GM12878 (cell line): ENCODE data around the gene EPHA1. TPM values are rescaled to one million over a fixed set of nuclear protein-coding genes. Genes with fewer than 3 reads are reported as not detected.

ENCODE experiments used
- ATAC-seq: fragments of 200-7000 bp; cut with Tn5 transposase; 3 replicates; pipeline ENCODE4 v1.9.1; 2020; ENCODE audit warnings: mild to moderate bottlenecking, moderate library complexity
- BruUV-seq: library from RNA; stranded (reverse); fragments of 400-500 nt; replicated peaks from 2 replicates; lab custom pipeline; 2021; lab: Mats Ljungman, UMichigan
- CTCF ChIA-PET: fragments of 300-600 bp; sonication (Branson Sonifier 250); formaldehyde crosslinking; extraction: SDS; loops from one replicate; lab custom pipeline; 2021; ENCODE audit warnings: inconsistent platforms; lab: Yijun Ruan, JAX
- POLR2A ChIA-PET: fragments of 350-600 bp; formaldehyde crosslinking; extraction: SDS; loops from one replicate; lab custom pipeline; 2021; ENCODE audit warnings: inconsistent platforms; lab: Charles Lee
- RAD21 ChIA-PET: fragments of 300-600 bp; sonication (Branson Sonifier 250); formaldehyde crosslinking; loops from one replicate; lab custom pipeline; 2023; ENCODE audit warnings: antibody characterized with exemption; ENCODE audit not compliant: unreplicated experiment; lab: Charles Lee
- SMC1A ChIA-PET: fragments of 300-600 bp; sonication (Branson Sonifier 250); formaldehyde crosslinking; loops from one replicate; lab custom pipeline; 2023; ENCODE audit not compliant: unreplicated experiment, uncharacterized antibody; lab: Charles Lee
- DNase-seq: peaks from one replicate; pipeline ENCODE4 v3.0.0-alpha.2; 2011; ENCODE audit warnings: low read depth, low spot score
- FAIRE-seq: peaks from 3 replicates; lab custom pipeline; 2011; peaks lifted over from hg19 to GRCh38; lab: Jason Lieb, UNC
- H2AFZ ChIP-seq: 2 replicates; pipeline ENCODE4 v1.6.0; 2011; ENCODE audit warnings: low read depth, low read length, control low read depth; ENCODE audit not compliant: control insufficient read depth
- H3K27ac ChIP-seq: 2 replicates; pipeline ENCODE4 v1.5.1; 2011; ENCODE audit warnings: control low read depth; ENCODE audit not compliant: control insufficient read depth, insufficient read depth
- H3K27me3 ChIP-seq, 2 experiments: replicated peaks in 1 of 2; 2 replicates each; pipeline versions ENCODE4 v1.6.0 to v1.6.1; 2011; ENCODE audit warnings: low read length in 1 of 2; ENCODE audit not compliant: control insufficient read depth in 2 of 2, insufficient read depth in 2 of 2
- H3K36me3 ChIP-seq, 2 experiments: 2 replicates each; pipeline ENCODE4 v1.5.1; 2011; ENCODE audit warnings: low read length in 1 of 2; ENCODE audit not compliant: control insufficient read depth in 2 of 2, insufficient read depth in 2 of 2
- H3K4me1 ChIP-seq: 2 replicates; pipeline ENCODE4 v1.6.1; 2011; ENCODE audit warnings: mild to moderate bottlenecking, low read length, moderate library complexity, mixed read lengths; ENCODE audit not compliant: control insufficient read depth, insufficient read depth
- H3K4me2 ChIP-seq: 2 replicates; pipeline ENCODE4 v1.6.0; 2011; ENCODE audit warnings: control low read depth; ENCODE audit not compliant: control insufficient read depth, insufficient read depth
- H3K4me3 ChIP-seq: fragments of 200-600 bp; sonication (generic); 2 replicates; pipeline ENCODE4 v1.5.1; 2016
- H3K79me2 ChIP-seq: 2 replicates; pipeline ENCODE4 v1.6.0; 2011; ENCODE audit warnings: low read length; ENCODE audit not compliant: control insufficient read depth, insufficient read depth
- H3K9ac ChIP-seq: 2 replicates; pipeline ENCODE4 v1.8.0; 2011; ENCODE audit warnings: low read length, control low read depth, mixed read lengths; ENCODE audit not compliant: control insufficient read depth, insufficient read depth
- H3K9me3 ChIP-seq: replicated peaks from 3 replicates; pipeline ENCODE4 v1.5.1; 2011; ENCODE audit warnings: mild to moderate bottlenecking, low read length; ENCODE audit not compliant: control insufficient read depth, insufficient read depth
- H4K20me1 ChIP-seq: 2 replicates; pipeline ENCODE4 v1.6.0; 2011; ENCODE audit not compliant: control insufficient read depth, insufficient read depth
- ASH2L ChIP-seq: fragments of 300-600, 200-600 bp; sonication (generic); IDR thresholded peaks from 2 replicates; pipeline ENCODE4 v1.6.1; 2017; ENCODE audit warnings: low read depth, mild to moderate bottlenecking, borderline replicate concordance
- ATF7 ChIP-seq: fragments of 450-650 bp; IDR thresholded peaks from 2 replicates; pipeline ENCODE4 v1.6.1; 2016; ENCODE audit warnings: low read depth, mild to moderate bottlenecking
- BCL3 ChIP-seq: IDR thresholded peaks from 2 replicates; pipeline ENCODE4 v1.6.1; 2011; ENCODE audit warnings: borderline replicate concordance, low read depth, mild to moderate bottlenecking, moderate library complexity, low read length; ENCODE audit not compliant: insufficient read depth, poor library complexity, severe bottlenecking
- FOXK2 ChIP-seq: fragments of 450-650 bp; IDR thresholded peaks from 2 replicates; pipeline ENCODE4 v1.6.1; 2017; ENCODE audit warnings: mild to moderate bottlenecking, moderate library complexity
- GABPA ChIP-seq: IDR thresholded peaks from 2 replicates; pipeline ENCODE4 v1.6.1; 2014; ENCODE audit warnings: antibody characterized with exemption, low read depth, mild to moderate bottlenecking, inconsistent platforms
- IRF4 ChIP-seq: IDR thresholded peaks from 2 replicates; pipeline ENCODE4 v1.6.1; 2011; ENCODE audit warnings: low read depth, low read length
- NR2C2 ChIP-seq: IDR thresholded peaks from 2 replicates; pipeline ENCODE4 v1.6.1; 2011; ENCODE audit warnings: borderline replicate concordance, low read depth; ENCODE audit not compliant: control insufficient read depth, insufficient read length
- PKNOX1 ChIP-seq: fragments of 450-650 bp; IDR thresholded peaks from 2 replicates; pipeline ENCODE4 v1.6.1; 2016; ENCODE audit warnings: mild to moderate bottlenecking
- STAT1 ChIP-seq: fragments of 450-650 bp; conservative IDR thresholded peaks from 2 replicates; pipeline ENCODE4 v1.6.1; 2014; ENCODE audit warnings: antibody characterized with exemption, mild to moderate bottlenecking
- ZBTB33 ChIP-seq: fragments of 450-650 bp; IDR thresholded peaks from 2 replicates; pipeline ENCODE4 v1.6.1; 2017; ENCODE audit warnings: mild to moderate bottlenecking
- WGBS: methylation state at CpG from one replicate; pipeline ENCODE4 v1.1.6; 2016; ENCODE audit warnings: low lambda C conversion rate; ENCODE audit not compliant: insufficient replicate concordance, insufficient coverage; ENCODE audit errors: missing lambda C conversion rate; 5-methylcytosine and 5-hydroxymethylcytosine counted together
- in situ Hi-C: fragments of 300-500 bp; cut with MboI; formaldehyde crosslinking; loops from 9 replicates; pipeline ENCODE4 v1.14.3; 2018; ENCODE audit warnings: mixed read lengths
- intact Hi-C: fragments of 100-400 bp; cut with micrococcal nuclease; formaldehyde crosslinking; loops from one replicate; pipeline ENCODE4 v1.14.2; 2022; ENCODE audit not compliant: unreplicated experiment
- polyA plus RNA-seq, 11 experiments: library from polyadenylated mRNA; depleted of rRNA in 4 of 11; unstranded in 6 of 11; stranded (reverse) in 5 of 11; fragments of >200 nt; fragmentation: Nextera tagmentation in 4 of 11; fragmentation: Illumina TruSeq in 1 of 11; extraction: Ambion mirVana in 4 of 11; extraction: Trizol in 1 of 11; gene quantifications; 1 replicate in 1 of 11; 2 replicates in 10 of 11; pipeline versions ENCODE4 v1.2.1 to v1.2.3, GENCODE V29; 2011 to 2016; ENCODE audit warnings: inconsistent platforms in 2 of 11, missing spikeins in 2 of 11, low read depth in 1 of 11
- total RNA-seq, 4 experiments: library from RNA; depleted of rRNA in 3 of 4; stranded (reverse); fragments of >200 nt in 3 of 4; fragmentation: Illumina TruSeq in 1 of 4; extraction: Trizol in 1 of 4; gene quantifications; 2 replicates each; pipeline versions ENCODE4 v1.2.1 to v1.2.3, GENCODE V29; 2013 to 2021

EPHA1 gene
- total and polyA plus RNA-seq, 10 of the 15 experiments (the other 5 are each of a cell fraction or from before 2014, with no cell fraction given): 0.11 to 0.35 (median 0.24) TPM; not detected in 6

GRCh38 chr7:143379611-143380259, 28.9 kb downstream of the EPHA1 start:
- H3K36me3 ChIP-seq: no peaks in the 10 kb centered on the region
- FAIRE-seq (peak; percentile 23), ATAC-seq (peak; percentile 2), DNase-seq (no peak)
- TF ChIP-seq FOXK2: no peak
- TF ChIP-seq STAT1: no peak
- TF ChIP-seq ATF7: 0 out of 2 replicates have a peak, but pooled peaks have one; percentile 26
- TF ChIP-seq NR2C2: no peak
- peak overlapping the region; percentile 76 for H3K4me2 ChIP-seq
- H3K4me1 ChIP-seq: peaks cover 16% of the 10 kb centered on the region
- WGBS: 11% methylated on average over 14 of the region's 15 CpGs
- H3K79me2 ChIP-seq: peaks cover 33% of the 10 kb centered on the region
- SMC1A ChIA-PET: interaction anchor here (0.7 to 2.2 kb wide), 4 partner anchors 10 to 139 kb away, joined by 3 to 14 read pairs (median 4); no protein-coding TSS in a partner anchor
- H4K20me1 ChIP-seq: no peaks in the 10 kb centered on the region
- H3K27ac ChIP-seq: no peak overlapping the region
- BruUV-seq: no TSS peak
- POLR2A ChIA-PET: interaction anchor here (0.7 to 1.2 kb wide), 5 partner anchors 10 to 117 kb away, joined by 3 to 5 read pairs (median 3); partner anchors contain the start of genes GSTK1 and TAS2R41
- CTCF ChIA-PET: interaction anchor here (0.7 to 2.6 kb wide), 29 partner anchors 9 to 748 kb away, joined by 3 to 33 read pairs (median 5); partner anchors contain the start of genes FAM131B and GSTK1
- RAD21 ChIA-PET: interaction anchor here (0.7 to 1.6 kb wide), 3 partner anchors 37 to 357 kb away, joined by 3 to 8 read pairs (median 3); no protein-coding TSS in a partner anchor
- H3K9me3 ChIP-seq: no peaks in the 10 kb centered on the region
- peak overlapping the region; percentile 99 for H3K4me3 ChIP-seq
- in situ Hi-C loops (no loop called here), intact Hi-C loops (loop anchor here (1.0 to 5.0 kb wide), 3 partner anchors 37 to 91 kb away; partner anchors contain the start of gene CASP2)
- H3K27me3 ChIP-seq: no peaks in the 10 kb centered on the region
- H3K9ac ChIP-seq: peak overlapping the region; percentile 94; the same call in 1 of the 2 replicates
- H2AFZ ChIP-seq: peak overlapping the region; percentile 82

- Histone ChIP-seq H3K4me1 (peaks cover 12% of the 10 kb centered on the region), H3K4me2 (no peak overlapping the region), H3K9me3 (no peaks in the 10 kb centered on the region), H3K36me3 (no peaks in the 10 kb centered on the region), H2AFZ (no peak overlapping the region), H4K20me1 (no peaks in the 10 kb centered on the region), H3K4me3 (no peak overlapping the region), H3K9ac (no peak overlapping the region), H3K79me2 (peaks cover 10% of the 10 kb centered on the region), H3K27me3 (no peaks in the 10 kb centered on the region), H3K27ac (no peak overlapping the region)
- ATAC-seq: no peak
- FAIRE-seq: no peak
- ChIA-PET CTCF (interaction anchor here (3.5 kb wide), 1 partner anchor 40 kb away, joined by 12 read pairs; no protein-coding TSS in a partner anchor), SMC1A (no interaction called here), RAD21 (no interaction called here), POLR2A (no interaction called here)
- DNase-seq: no peak
- intact Hi-C loops: no loop called here
- WGBS: 65% methylated on average over 5 of the region's 5 CpGs
- BruUV-seq: no TSS peak
- in situ Hi-C loops: no loop called here
- no peak for TF ChIP-seq ZBTB33
- no peak for TF ChIP-seq PKNOX1
- TF ChIP-seq ASH2L: no peak
- TF ChIP-seq IRF4: no peak
- TF ChIP-seq BCL3: no peak
- no peak for TF ChIP-seq GABPA
Observed at GRCh38 chr7:143376396-143376795, 32.3 kb downstream of the EPHA1 start.
